Activated CD4-positive, alpha-beta T cell treated with anti-CD3 and anti-CD28 coated beads, Interleukin-2, Interleukin-6, amounts not matched to agents 100 ng/mL and 50 ng/mL, durations not matched to agents 16 hours and 8 hours (primary cell): ENCODE measurements around the gene WDR37.

Source experiments
- DNase-seq: peaks from one replicate; pipeline ENCODE4 v3.0.0-alpha.2; 2020

WDR37 gene

GRCh38 chr10:1130995-1131790, 75.0 kb downstream of the WDR37 start:
- DNase-seq: no peak

DNA sequence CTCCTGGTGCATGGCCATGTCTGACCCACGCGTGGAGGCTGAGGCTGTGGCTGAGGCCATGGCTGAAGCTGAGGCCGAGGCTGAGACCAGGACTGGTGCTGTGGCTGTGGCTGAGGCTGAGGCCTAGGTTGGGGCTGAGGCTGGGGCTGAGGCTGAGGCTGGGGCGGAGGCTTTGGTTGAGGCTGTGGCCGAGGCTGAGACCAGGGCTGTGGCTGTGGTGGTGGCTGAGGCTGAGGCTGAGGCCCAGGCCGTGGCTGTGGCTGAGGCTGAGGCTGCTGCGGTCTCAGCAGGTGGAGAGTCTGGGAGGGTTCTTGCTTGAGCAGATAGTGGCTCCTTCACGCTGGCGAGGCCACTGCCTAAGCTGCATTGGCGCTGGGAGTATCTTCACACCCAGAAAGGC, 76.4 kb downstream of the WDR37 start:
- DNase-seq: no peak

DNA sequence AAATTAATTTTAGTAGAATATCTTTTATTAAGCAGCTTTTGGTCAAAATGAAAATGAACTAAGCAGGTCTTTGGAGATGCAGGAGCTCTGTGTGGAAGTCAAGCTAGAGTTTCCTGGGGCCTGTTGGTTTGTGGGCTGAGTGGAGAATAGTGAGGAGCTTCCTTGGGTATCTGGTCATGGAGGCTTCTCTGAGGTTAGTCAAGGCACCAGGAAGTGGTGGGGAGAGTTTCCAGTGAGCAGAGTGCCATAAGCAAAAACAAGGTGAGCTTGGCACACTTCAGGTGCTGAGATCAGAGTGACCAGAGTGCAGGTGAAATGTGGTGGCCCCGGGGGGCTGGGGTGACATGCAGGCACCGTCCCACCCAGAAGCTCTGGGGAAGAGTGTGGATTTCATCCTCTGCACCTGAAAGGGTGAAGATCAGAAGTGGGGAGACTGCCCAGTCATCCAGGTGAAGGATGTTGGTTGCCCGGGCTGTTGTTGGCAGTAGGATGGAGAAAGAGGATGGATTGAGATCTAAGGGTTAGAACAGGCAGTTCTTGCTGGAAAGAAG, 77.4 kb downstream of the WDR37 start:
- DNase-seq: no peak

DNA sequence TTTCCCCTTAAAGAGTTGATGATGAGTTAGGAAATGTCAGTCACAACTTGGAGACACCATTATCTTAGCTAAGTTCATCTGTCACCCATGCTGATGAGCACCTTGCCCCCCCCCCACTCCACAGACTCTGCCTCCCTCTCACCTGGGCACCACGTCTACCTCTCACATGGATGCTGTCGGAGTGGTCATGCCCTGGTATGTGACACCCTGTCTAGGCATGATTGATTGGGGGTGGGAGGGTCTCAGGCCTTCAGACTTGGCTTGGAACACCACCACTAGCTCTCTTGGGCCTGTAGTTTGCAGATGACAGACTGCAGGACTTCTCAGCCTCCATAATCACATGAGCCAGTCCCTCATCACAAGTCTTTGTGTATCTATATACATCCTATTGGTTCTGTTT, 78.0 kb downstream of the WDR37 start:
- no peak for DNase-seq

- no peak for DNase-seq
Measured at GRCh38 chr10:1136268-1136667, 80.1 kb downstream of the WDR37 start.

DNA sequence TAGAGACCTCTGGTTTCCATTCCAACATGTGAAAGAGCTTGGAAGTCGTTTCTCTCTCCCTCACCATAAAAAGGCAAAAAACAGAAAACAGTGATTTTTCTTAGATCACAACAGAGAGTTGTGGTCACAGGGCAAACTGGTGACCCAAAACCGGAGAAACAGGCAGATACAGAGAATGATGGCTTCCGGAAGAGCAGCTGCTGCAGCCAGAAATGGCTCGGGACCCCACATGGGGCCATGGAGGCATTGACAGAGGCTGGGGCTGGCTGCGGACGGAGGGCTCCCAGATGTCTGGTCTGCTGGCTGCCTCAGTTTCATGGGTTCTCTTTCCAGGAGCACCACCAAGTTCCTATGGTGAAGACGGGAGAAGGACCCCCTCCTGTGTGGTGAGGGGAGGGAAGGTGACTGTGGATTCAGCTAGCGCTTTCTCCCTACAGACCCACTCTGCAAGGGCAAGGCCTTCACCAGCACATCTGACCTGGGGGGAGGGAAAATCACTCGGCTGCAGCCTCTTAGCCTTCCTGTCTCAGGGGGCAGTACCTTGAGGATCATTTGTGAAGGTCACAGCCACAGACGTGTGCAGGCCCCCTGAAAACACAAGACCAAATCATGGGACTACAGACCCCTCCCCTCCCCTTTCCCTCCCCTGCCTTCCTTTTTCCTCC, 81.4 kb downstream of the WDR37 start:
- DNase-seq: no peak

DNA sequence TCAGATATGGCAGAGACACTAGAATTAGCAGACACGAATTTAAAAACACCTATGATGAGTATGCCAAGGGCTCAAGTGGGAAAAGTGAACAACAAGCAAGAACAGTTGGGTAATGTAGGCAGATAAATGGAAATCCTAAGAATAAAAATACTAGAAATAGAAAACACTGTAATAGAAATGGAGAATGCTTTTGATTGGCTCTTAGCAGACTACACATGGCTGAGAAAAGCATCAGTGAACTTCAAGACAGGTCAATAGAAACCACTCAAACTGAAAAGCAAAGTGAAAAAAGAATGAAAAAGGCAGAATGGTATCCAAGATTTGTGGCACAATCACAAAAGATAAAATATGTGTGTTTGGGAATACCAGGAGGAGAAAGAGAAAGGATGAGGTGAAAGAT, 82.3 kb downstream of the WDR37 start:
- DNase-seq: no peak

DNA sequence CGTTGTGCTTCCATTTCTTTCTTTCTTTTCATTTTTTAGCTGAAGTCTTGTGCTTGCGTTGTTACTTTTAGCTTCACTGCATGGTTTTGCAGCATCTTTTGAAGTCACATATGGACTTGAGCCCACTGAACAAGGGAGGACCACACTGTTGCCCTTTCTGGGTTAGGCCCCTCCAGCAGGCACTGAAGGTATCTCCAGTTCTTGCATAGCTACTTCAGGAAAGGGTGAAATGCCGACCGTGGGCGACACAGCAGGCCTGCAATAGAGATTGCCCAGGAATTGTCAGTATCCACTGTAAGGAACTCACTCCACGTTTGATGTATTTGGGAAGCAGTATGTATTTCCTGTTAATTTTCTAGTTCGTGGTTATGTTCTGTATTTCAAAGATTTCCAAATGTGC, 85.1 kb downstream of the WDR37 start:
- no peak for DNase-seq

- DNase-seq: no peak
Measured at GRCh38 chr10:1141701-1142100, 85.5 kb downstream of the WDR37 start.

DNA sequence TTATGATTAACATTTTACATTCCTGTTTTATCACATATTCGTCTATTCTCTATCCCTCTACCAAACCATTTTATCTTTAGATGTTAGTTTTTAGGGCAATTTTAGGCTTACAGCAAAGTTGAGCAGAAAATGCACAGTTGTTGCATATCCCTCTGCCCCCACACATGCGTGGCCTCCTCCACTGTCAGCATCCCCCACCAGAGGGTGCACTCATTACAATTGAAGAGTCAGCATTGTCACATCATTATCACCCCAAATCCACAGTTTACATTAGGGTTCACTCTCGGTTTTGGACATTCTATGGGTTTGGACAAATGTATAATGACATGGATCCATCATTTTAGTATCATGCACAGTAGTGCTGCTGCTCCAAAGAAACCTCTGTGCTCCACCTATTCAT, 86.4 kb downstream of the WDR37 start:
- DNase-seq: peak; percentile 23

DNA sequence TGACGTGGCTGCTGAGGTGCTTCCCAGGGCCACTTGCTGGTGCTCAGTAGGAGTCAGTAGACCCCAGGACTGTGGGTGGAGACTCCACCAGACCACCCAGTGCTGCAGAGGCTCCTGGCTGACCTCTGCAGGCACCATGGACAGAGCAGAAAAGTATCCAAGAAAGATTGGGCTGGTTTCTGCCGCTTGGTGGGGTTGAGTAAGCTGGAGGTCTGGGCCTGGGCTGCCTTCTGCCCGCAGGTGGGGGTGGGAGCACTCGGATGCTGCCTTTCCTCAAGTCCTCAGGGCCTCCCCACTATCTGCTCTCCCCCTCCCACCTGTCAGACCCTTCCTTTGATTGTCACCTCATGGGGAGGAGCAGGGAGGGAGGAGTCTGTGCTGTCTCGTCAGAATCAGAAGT, 91.6 kb downstream of the WDR37 start:
- no peak for DNase-seq

- no peak for DNase-seq
Measured at GRCh38 chr10:1148855-1149605, 92.8 kb downstream of the WDR37 start.

DNA sequence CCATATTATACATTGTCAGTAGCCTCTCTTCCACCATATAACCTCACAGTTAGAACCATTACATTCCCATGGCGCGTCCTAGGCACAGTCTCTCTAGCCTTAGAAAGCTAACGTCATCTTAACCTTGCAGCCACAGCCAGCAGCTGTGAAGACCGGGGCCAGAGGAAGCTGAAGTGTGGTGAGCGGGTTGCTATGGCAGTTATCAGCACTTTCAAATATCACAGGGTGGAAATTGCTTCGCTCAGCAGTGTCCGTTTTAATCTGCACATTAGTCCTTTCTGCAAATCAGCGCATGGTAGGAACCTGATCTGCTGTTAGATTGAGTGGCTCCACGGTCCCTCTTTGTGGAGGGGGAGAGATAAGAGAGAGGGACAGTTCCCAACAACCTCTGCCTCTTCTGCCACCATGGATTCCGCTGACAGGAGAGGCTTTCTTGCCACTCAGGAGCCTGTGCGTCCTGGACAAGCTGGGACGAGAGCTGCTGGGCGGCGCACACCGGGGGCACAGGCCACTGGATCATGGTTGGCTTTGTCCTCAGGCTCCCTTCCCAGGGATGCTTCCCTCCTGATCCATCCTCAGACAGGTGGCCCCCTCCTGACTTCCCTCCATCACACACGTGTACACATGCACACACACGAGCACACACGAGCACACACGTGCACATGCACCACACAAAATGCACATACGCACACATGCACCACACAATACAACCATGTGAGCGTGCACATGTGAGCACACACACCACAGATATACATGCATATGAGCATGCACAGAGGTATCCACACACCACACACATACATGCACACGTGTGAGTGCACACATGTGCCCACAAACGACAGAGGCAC, 93.8 kb downstream of the WDR37 start:
- DNase-seq: peak; percentile 21

- DNase-seq: no peak
Measured at GRCh38 chr10:1150638-1150955, 94.4 kb downstream of the WDR37 start.

- DNase-seq: no peak
Measured at GRCh38 chr10:1151076-1152033, 95.2 kb downstream of the WDR37 start.

DNA sequence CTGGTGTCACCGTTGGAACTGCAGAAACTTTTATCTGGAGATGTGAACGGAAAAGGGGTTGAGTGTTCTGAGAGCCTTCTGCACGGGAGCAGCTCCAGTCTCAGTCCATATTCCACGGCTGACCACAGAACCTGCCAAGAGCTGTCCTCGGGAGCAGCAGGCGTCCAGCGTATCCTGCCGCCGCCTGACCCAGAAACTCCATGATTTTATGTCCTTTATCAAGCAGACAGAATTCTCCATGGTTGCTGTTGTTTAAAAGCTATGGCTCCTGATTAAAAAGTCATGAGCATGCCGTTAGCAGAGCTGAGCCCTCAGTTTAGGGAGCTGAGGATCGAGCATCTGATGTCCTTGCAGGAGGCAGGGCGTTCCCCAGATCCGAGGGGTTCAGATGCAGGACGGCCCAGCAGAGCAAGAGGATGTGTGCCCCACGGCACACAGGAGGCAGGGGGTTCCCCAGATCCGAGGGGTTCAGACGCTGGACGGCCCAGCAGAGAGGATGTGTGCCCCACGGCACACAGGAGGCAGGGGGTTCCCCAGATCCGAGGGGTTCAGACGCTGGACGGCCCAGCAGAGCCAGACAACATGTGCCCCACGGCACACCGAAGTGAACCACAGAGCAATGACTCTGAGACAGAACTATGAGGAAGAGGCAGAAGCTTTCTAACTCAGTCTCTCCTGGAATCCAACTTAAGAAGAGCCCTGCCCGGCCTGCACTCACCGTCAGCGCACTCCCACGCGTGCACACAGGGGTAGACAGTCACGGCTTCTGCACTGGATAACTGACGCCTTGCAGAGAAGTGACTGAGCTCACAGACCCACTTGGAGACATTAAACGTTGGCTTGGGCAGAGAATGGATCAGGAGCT, 96.4 kb downstream of the WDR37 start:
- DNase-seq: no peak

GRCh38 chr10:1153251-1153763, 97.1 kb downstream of the WDR37 start:
- DNase-seq: no peak

GRCh38 chr10:1153805-1154351, 97.7 kb downstream of the WDR37 start:
- DNase-seq: no peak

DNA sequence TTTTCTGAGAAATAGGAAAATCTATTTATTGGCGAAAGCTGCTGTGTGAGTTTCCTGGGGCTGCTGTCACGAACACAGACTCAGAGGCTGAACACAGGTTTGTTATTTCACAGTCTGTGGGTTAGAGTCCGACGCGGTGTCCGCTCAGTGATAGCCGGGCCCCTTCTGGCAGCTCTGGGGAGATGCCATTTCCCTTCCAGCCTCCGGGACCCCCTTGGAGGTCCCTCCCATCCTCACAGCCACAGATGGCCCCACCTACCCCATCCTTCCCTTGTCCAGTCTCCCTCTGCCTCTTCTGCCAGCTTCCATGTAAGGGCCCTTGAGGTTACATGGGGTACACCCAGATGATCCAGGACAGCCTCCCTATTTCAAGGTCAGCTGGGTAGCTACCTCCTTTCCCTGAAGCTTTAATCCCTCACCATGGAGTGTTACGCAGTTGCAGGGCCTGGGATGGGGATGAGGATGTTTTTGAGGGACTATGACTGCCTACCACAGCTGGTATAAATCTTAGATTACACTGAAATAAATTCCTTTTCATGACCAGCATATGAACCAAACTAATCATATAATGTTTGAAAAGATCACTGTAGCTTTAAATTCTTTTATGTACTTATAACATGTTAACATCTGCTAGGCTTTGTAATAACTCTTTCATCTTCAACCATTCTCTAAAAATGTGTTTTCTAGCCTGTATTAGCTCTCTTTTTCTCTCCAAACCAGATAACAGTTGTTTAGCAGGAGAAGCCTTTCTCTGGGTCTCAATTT, 98.5 kb downstream of the WDR37 start:
- no peak for DNase-seq
